Glutamatergic neuron (in vitro differentiated cells): Measurements from ENCODE around the gene TBC1D2. TPM values are rescaled to one million over a fixed set of nuclear protein-coding genes. Genes with fewer than 3 reads are reported as not detected.

Experiments
- DNase-seq: peaks from one replicate; pipeline ENCODE4 v3.0.0; 2022
- H3K27ac Mint-ChIP-seq: one replicate; pipeline ENCODE4 v1.8.0; 2020; ENCODE audit warnings: mild to moderate bottlenecking, mixed read lengths, inconsistent platforms; ENCODE audit not compliant: unreplicated experiment
- H3K27me3 Mint-ChIP-seq: one replicate; pipeline ENCODE4 v1.8.0; 2020; ENCODE audit warnings: mild to moderate bottlenecking, moderate library complexity, mixed read lengths, inconsistent platforms; ENCODE audit not compliant: unreplicated experiment
- H3K36me3 Mint-ChIP-seq: one replicate; pipeline ENCODE4 v1.8.0; 2020; ENCODE audit warnings: mild to moderate bottlenecking, mixed read lengths, inconsistent platforms; ENCODE audit not compliant: unreplicated experiment
- H3K4me1 Mint-ChIP-seq: one replicate; pipeline ENCODE4 v1.8.0; 2020; ENCODE audit warnings: mild to moderate bottlenecking, low read depth, mixed read lengths, inconsistent platforms; ENCODE audit not compliant: unreplicated experiment
- H3K4me3 Mint-ChIP-seq: one replicate; pipeline ENCODE4 v1.8.0; 2020; ENCODE audit warnings: mild to moderate bottlenecking, mixed read lengths, inconsistent platforms; ENCODE audit not compliant: unreplicated experiment
- H3K9me3 Mint-ChIP-seq: one replicate; pipeline ENCODE4 v1.8.0; 2020; ENCODE audit warnings: mild to moderate bottlenecking, moderate library complexity, mixed read lengths, inconsistent platforms; ENCODE audit not compliant: unreplicated experiment
- total RNA-seq: library from RNA; stranded (reverse); fragmentation: NEBNext Ultra II Directional; extraction: Animal tissue kit (Norgen Biotek cat#: 25700); gene quantifications from one replicate; pipeline ENCODE4 v1.2.1, GENCODE V29; 2021; ENCODE audit not compliant: unreplicated experiment
- TF ChIP-seq, protein P1 (sequence below): fragments of 200-600 bp; sonication (generic); IDR thresholded peaks from one replicate; pipeline ENCODE4 v1.5.0; 2021; ENCODE audit not compliant: partially characterized antibody, unreplicated experiment

Gene TBC1D2
- total RNA-seq, 1 donor from 2014 or later, result 7.6 TPM

DNA sequence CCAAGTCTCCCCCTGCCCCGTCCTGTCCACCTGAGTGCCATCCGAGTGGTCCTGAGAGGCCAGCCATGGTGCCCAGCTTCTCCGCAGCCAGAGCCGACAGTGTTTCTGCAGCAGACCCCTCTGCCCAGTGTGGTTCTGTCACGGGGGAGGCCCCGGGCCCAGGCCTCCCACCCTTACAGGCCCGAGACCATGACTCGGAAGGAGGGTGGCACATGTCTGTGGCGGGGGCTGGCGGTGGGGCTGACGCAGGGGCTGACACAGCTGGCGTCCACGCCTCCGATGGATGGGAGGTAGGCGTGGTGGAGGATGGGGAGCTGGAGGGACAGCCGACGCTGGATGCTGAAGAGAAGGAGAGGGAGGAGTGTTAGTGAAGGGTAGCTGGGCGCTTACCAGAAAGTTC, 35.0 kb upstream of the TBC1D2 start:
- no peak for DNase-seq
- H3K27ac Mint-ChIP-seq, result peak overlapping the region; percentile 17
- TF ChIP-seq, protein P1, sequence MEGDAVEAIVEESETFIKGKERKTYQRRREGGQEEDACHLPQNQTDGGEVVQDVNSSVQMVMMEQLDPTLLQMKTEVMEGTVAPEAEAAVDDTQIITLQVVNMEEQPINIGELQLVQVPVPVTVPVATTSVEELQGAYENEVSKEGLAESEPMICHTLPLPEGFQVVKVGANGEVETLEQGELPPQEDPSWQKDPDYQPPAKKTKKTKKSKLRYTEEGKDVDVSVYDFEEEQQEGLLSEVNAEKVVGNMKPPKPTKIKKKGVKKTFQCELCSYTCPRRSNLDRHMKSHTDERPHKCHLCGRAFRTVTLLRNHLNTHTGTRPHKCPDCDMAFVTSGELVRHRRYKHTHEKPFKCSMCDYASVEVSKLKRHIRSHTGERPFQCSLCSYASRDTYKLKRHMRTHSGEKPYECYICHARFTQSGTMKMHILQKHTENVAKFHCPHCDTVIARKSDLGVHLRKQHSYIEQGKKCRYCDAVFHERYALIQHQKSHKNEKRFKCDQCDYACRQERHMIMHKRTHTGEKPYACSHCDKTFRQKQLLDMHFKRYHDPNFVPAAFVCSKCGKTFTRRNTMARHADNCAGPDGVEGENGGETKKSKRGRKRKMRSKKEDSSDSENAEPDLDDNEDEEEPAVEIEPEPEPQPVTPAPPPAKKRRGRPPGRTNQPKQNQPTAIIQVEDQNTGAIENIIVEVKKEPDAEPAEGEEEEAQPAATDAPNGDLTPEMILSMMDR, result no peak
- no peak overlapping the region for H3K4me3 Mint-ChIP-seq
- H3K4me1 Mint-ChIP-seq, result peaks cover 24% of the 10 kb centered on the region
- H3K9me3 Mint-ChIP-seq, result peaks cover 14% of the 10 kb centered on the region
- peaks cover 3% of the 10 kb centered on the region for H3K27me3 Mint-ChIP-seq
- no peaks in the 10 kb centered on the region for H3K36me3 Mint-ChIP-seq

DNA sequence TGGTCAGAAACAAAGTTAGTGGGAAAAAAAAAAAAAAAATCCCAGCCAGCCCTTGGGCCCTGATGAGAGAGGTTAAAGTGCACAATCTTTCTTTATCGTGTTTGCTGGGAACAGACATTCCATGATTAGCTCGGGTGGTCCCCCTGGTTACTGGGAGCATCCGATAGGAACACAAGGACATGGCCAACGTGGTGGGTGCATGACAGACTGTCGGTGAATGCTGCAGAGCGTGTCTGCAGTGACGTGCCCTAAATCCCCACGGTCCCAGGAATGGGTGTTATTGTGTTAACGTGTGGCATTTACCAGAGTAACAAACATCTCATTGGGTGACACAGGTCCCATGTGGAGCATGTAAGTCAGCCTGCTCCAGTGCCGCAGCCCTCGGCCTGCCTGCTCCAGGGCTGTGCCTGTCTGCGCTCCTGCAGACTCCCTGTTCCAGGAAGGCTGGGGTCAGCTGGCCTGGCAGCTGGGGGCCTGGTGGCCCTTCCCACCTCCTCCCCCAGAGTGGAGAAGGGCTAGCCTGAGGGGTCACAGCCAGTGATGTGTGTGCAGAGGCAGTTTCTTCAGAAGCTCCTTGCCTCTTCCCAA, 34.3 kb upstream of the TBC1D2 start:
- no peak overlapping the region for H3K4me3 Mint-ChIP-seq
- peaks cover 16% of the 10 kb centered on the region for H3K9me3 Mint-ChIP-seq
- peaks cover 21% of the 10 kb centered on the region for H3K4me1 Mint-ChIP-seq
- peaks cover 3% of the 10 kb centered on the region for H3K27me3 Mint-ChIP-seq
- TF ChIP-seq, protein P1, result no peak
- no peak overlapping the region for H3K27ac Mint-ChIP-seq
- no peaks in the 10 kb centered on the region for H3K36me3 Mint-ChIP-seq
- no peak for DNase-seq

DNA sequence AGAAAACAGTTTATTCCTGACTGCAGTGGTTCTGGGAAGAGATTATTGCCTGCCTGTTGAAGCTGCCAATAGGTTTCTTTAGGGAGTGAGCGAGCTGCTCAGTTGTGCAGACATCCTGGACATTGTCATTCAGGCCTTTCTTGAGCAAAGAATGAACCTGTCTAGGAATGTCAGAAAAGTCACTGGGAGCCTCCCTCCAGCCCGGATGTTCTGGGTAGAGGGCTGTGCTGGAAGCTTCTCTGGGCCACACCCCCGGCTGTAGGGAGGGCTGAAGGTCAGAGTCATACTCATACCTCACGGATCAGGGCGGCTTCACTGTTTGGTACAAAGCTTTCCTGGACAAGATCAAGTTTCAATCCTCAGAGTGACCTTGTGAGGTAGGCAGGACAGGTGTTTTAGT, 33.4 kb upstream of the TBC1D2 start:
- Mint-ChIP-seq H3K9me3 (peaks cover 16% of the 10 kb centered on the region), H3K4me3 (no peak overlapping the region), H3K4me1 (peaks cover 17% of the 10 kb centered on the region), H3K27me3 (peaks cover under 1% of the 10 kb centered on the region), H3K27ac (no peak overlapping the region), H3K36me3 (no peaks in the 10 kb centered on the region)
- DNase-seq, result no peak
- TF ChIP-seq, protein P1, result no peak

DNA sequence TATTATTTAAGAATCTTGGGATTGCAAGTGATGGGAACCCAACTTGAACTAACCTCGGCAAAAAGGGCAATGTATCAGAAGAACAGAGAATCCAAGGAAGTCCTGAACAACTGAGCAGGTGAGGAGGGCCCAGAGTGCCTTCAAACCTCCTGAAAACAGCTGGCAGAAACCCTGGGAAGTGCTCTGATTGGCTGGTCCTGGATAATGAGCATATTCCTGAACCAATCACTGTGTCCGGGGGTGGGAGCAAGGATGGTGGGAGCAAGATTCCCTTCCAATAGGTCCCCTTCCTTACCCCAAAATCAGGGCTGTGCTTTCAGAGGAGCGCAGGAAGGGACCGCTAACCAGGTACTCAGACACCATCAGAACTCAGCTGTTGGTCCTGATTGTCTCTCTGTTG, 31.9 kb upstream of the TBC1D2 start:
- Mint-ChIP-seq H3K27ac (no peak overlapping the region), H3K27me3 (no peaks in the 10 kb centered on the region), H3K4me1 (peaks cover 13% of the 10 kb centered on the region), H3K36me3 (no peaks in the 10 kb centered on the region), H3K4me3 (no peak overlapping the region), H3K9me3 (peaks cover 13% of the 10 kb centered on the region)
- DNase-seq, result no peak
- TF ChIP-seq, protein P1, result no peak

DNA sequence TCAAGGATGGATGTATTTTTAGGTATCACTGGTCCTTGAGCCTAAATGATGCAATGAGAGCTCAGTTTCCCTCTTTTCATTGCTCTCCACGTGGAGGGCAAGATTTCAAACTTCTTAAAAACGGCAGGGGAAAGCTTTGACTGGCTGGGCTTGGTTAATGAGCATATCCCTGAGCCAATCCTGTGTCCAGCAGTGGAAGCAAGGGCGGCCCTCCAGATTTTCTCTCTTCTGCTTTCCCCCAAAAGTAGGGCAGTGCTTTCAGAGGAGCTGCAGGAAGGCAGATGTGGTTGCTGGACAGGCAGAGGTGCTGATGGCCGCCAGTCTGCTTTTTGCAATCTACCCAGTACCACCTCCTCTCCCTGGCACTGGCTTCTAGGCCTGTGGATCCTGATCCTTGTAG, 30.0 kb upstream of the TBC1D2 start:
- DNase-seq, result no peak
- Mint-ChIP-seq H3K4me1 (peaks cover 23% of the 10 kb centered on the region), H3K4me3 (no peak overlapping the region), H3K27ac (no peak overlapping the region), H3K27me3 (peaks cover 1% of the 10 kb centered on the region), H3K9me3 (peaks cover 16% of the 10 kb centered on the region), H3K36me3 (no peaks in the 10 kb centered on the region)
- TF ChIP-seq, protein P1, result no peak
